ENCODE measurements around the gene FGF7.

GRCh38 chr15:49472338-49472737 is 49.3 kb downstream of the FGF7 start:
- TF ChIP-seq ISL1 (CRISPR knock-in tag; IDR thresholded peaks at IDR 0.05) = no peak
- TF ChIP-seq OSR1 (CRISPR knock-in tag; IDR thresholded peaks at IDR 0.05) = no peak
- TF ChIP-seq ZFP30 (CRISPR knock-in tag; IDR thresholded peaks at IDR 0.05) = no peak
- no peak for TF ChIP-seq RARB (CRISPR knock-in tag; IDR thresholded peaks at IDR 0.05)

Data from SK-N-SH treated with all-trans-retinoic acid at 6 μM for 48 hours (cell line).